ENCODE data around the gene EIF4A3.

EIF4A3 gene

GRCh38 chr17:80100035-80100323 is 46.9 kb downstream of the EIF4A3 start:
- no peak for DNase-seq (ENCODE audit: low spot score)
- TF ChIP-seq CTCF (IDR thresholded peaks at IDR 0.05; ENCODE audit: borderline replicate concordance, control extremely low read depth, extremely low read depth, insufficient read depth, missing control alignments), result no peak
- in situ Hi-C loops (cut with MboI; ENCODE audit: low sequenced_read_pairs, unreplicated experiment), result no loop called here

GRCh38 chr17:80099291-80100034 is 47.5 kb downstream of the EIF4A3 start:
- TF ChIP-seq CTCF (IDR thresholded peaks at IDR 0.05; ENCODE audit: borderline replicate concordance, control extremely low read depth, extremely low read depth, insufficient read depth, missing control alignments), result no peak
- DNase-seq (ENCODE audit: low spot score), result no peak
- in situ Hi-C loops (cut with MboI; ENCODE audit: low sequenced_read_pairs, unreplicated experiment), result no loop called here

- in situ Hi-C loops (cut with MboI; ENCODE audit: low sequenced_read_pairs, unreplicated experiment), result no loop called here
- TF ChIP-seq CTCF (IDR thresholded peaks at IDR 0.05; ENCODE audit: borderline replicate concordance, control extremely low read depth, extremely low read depth, insufficient read depth, missing control alignments), result no peak
- no peak for DNase-seq (ENCODE audit: low spot score)
Observed at GRCh38 chr17:80097844-80098691, 48.9 kb downstream of the EIF4A3 start.

GRCh38 chr17:80097127-80097621 is 49.8 kb downstream of the EIF4A3 start:
- TF ChIP-seq CTCF (IDR thresholded peaks at IDR 0.05; ENCODE audit: borderline replicate concordance, control extremely low read depth, extremely low read depth, insufficient read depth, missing control alignments), result no peak
- DNase-seq (ENCODE audit: low spot score), result no peak
- in situ Hi-C loops (cut with MboI; ENCODE audit: low sequenced_read_pairs, unreplicated experiment), result no loop called here

GRCh38 chr17:80096561-80097021 is 50.3 kb downstream of the EIF4A3 start:
- no peak for TF ChIP-seq CTCF (IDR thresholded peaks at IDR 0.05; ENCODE audit: borderline replicate concordance, control extremely low read depth, extremely low read depth, insufficient read depth, missing control alignments)
- in situ Hi-C loops (cut with MboI; ENCODE audit: low sequenced_read_pairs, unreplicated experiment), result no loop called here
- DNase-seq (ENCODE audit: low spot score), result no peak

- DNase-seq (ENCODE audit: low spot score), result no peak
- no peak for TF ChIP-seq CTCF (IDR thresholded peaks at IDR 0.05; ENCODE audit: borderline replicate concordance, control extremely low read depth, extremely low read depth, insufficient read depth, missing control alignments)
- in situ Hi-C loops (cut with MboI; ENCODE audit: low sequenced_read_pairs, unreplicated experiment), result no loop called here
Observed at GRCh38 chr17:80095844-80096475, 51.0 kb downstream of the EIF4A3 start.

Measured in GM13976 (cell line).